HCT116 (cell line): ENCODE results near the gene MMP24.

Source experiments
- CEBPB ChIP-seq: IDR thresholded peaks from 2 replicates; pipeline ENCODE4 v1.6.1; 2012; ENCODE audit warnings: low read depth
- CTCF ChIP-seq, 3 experiments: fragments of 200-600 bp in 1 of 3; sonication (generic) in 1 of 3; IDR thresholded peaks in 2 of 3; conservative IDR thresholded peaks in 1 of 3; 2 replicates each; pipeline ENCODE4 v1.5.1; 2012 to 2017; ENCODE audit warnings: low read depth in 2 of 3, low read length in 2 of 3, antibody characterized with exemption in 1 of 3, borderline replicate concordance in 1 of 3, control low read depth in 1 of 3, mild to moderate bottlenecking in 1 of 3, mixed read lengths in 1 of 3, mixed run types in 1 of 3, moderate library complexity in 1 of 3; ENCODE audit not compliant: insufficient read depth in 1 of 3
- EZH2 ChIP-seq: fragments of 200-600 bp; sonication (generic); IDR thresholded peaks from 2 replicates; pipeline ENCODE4 v1.6.1; 2017; ENCODE audit warnings: antibody characterized with exemption, mixed run types
- POLR2A ChIP-seq: IDR thresholded peaks from 2 replicates; pipeline ENCODE4 v1.7.0; 2011; ENCODE audit warnings: borderline replicate concordance; ENCODE audit not compliant: insufficient read depth, insufficient read length; ENCODE audit errors: extremely low read depth
- POLR2AphosphoS5 ChIP-seq: IDR thresholded peaks from 2 replicates; pipeline ENCODE4 v1.6.1; 2011; ENCODE audit warnings: mild to moderate bottlenecking, low read depth, low read length, moderate library complexity
- RAD21 ChIP-seq: IDR thresholded peaks from 2 replicates; pipeline ENCODE4 v1.6.1; 2012; ENCODE audit warnings: low read depth, mild to moderate bottlenecking
- SP1 ChIP-seq: IDR thresholded peaks from 2 replicates; pipeline ENCODE4 v1.6.1; 2012; ENCODE audit warnings: low read depth
- SRF ChIP-seq: IDR thresholded peaks from 2 replicates; pipeline ENCODE4 v1.6.1; 2012; ENCODE audit warnings: low read depth
- YY1 ChIP-seq: IDR thresholded peaks from 2 replicates; pipeline ENCODE4 v1.6.1; 2011; ENCODE audit warnings: low read length, low read depth, moderate library complexity, mild to moderate bottlenecking; ENCODE audit not compliant: insufficient replicate concordance; ENCODE audit errors: extremely low read depth
- ZBTB33 ChIP-seq: IDR thresholded peaks from 2 replicates; pipeline ENCODE4 v1.6.1; 2011; ENCODE audit warnings: mild to moderate bottlenecking, low read length, moderate library complexity; ENCODE audit not compliant: insufficient replicate concordance; ENCODE audit errors: extremely low read depth

- TF ChIP-seq EZH2: no peak
- TF ChIP-seq CEBPB: no peak
- TF ChIP-seq CTCF (IDR thresholded peaks at IDR 0.05 in 2 of 3, conservative IDR thresholded peaks at IDR 0.05 in 1 of 3; ENCODE audit: borderline replicate concordance in 1 of 3, insufficient read depth in 1 of 3, low read depth in 2 of 3, low read length in 2 of 3): no peak
- TF ChIP-seq ZBTB33: no peak
- TF ChIP-seq POLR2A: no peak
- no peak for TF ChIP-seq POLR2AphosphoS5
- TF ChIP-seq YY1: no peak
- no peak for TF ChIP-seq SRF
- no peak for TF ChIP-seq RAD21
- no peak for TF ChIP-seq SP1
These were observed 78.5 kb downstream of the MMP24 start for GRCh38 chr20:35304956-35305355.
